GM23338 (cell line): ENCODE measurements around the gene VPS39. TPM values are rescaled to one million over a fixed set of nuclear protein-coding genes. Genes with fewer than 3 reads are reported as not detected.

Experiments
- ATAC-seq: fragments of 200-7000 bp; cut with Tn5 transposase; 3 replicates; pipeline ENCODE4 v1.9.1; 2020
- DNase-seq: peaks from one replicate; pipeline ENCODE4 v3.0.0-alpha.2; 2015; ENCODE audit warnings: low spot score
- H2AFZ ChIP-seq: fragments of 200-600 bp; sonication (generic); 2 replicates; pipeline ENCODE4 v1.8.0; 2016; ENCODE audit warnings: antibody characterized with exemption, mild to moderate bottlenecking, moderate library complexity
- H3F3A ChIP-seq: fragments of 200-600 bp; sonication (generic); replicated peaks from 2 replicates; pipeline ENCODE4 v1.8.0; 2017; ENCODE audit warnings: antibody characterized with exemption, mixed run types, low read depth
- H3K27ac ChIP-seq: fragments of 200-600 bp; sonication (generic); 2 replicates; pipeline ENCODE4 v1.6.1; 2016; ENCODE audit warnings: low read depth
- H3K27me3 ChIP-seq: fragments of 200-600 bp; sonication (generic); 2 replicates; pipeline ENCODE4 v1.8.0; 2016; ENCODE audit warnings: mild to moderate bottlenecking, mixed run types, moderate library complexity; ENCODE audit not compliant: insufficient read depth
- H3K36me3 ChIP-seq: fragments of 200-600 bp; sonication (generic); 2 replicates; pipeline ENCODE4 v1.8.0; 2016; ENCODE audit warnings: mild to moderate bottlenecking; ENCODE audit not compliant: insufficient read depth
- H3K4me1 ChIP-seq: fragments of 200-600 bp; sonication (generic); 2 replicates; pipeline ENCODE4 v1.8.0; 2016; ENCODE audit warnings: mild to moderate bottlenecking, moderate library complexity; ENCODE audit not compliant: insufficient read depth
- H3K4me2 ChIP-seq: fragments of 200-600 bp; sonication (generic); 2 replicates; pipeline ENCODE4 v1.7.1; 2017; ENCODE audit warnings: mixed run types
- H3K4me3 ChIP-seq: fragments of 200-600 bp; sonication (generic); 2 replicates; pipeline ENCODE4 v1.6.1; 2016; ENCODE audit warnings: mixed run types
- H3K79me2 ChIP-seq: fragments of 200-600 bp; sonication (generic); replicated peaks from 2 replicates; pipeline ENCODE4 v1.8.0; 2017; ENCODE audit warnings: mild to moderate bottlenecking; ENCODE audit not compliant: insufficient read depth
- H3K9me2 ChIP-seq: fragments of 200-600 bp; sonication (generic); 2 replicates; pipeline ENCODE4 v1.8.0; 2017; ENCODE audit not compliant: insufficient read depth
- H4K20me1 ChIP-seq: fragments of 200-600 bp; sonication (generic); replicated peaks from 2 replicates; pipeline ENCODE4 v1.8.0; 2017; ENCODE audit warnings: mild to moderate bottlenecking; ENCODE audit not compliant: insufficient read depth
- H3K27ac Mint-ChIP-seq: 2 replicates; pipeline ENCODE4 v1.8.0; 2020; ENCODE audit warnings: inconsistent platforms, mild to moderate bottlenecking, moderate library complexity, mixed read lengths
- H3K27me3 Mint-ChIP-seq: 3 replicates; pipeline ENCODE4 v1.8.0; 2022; ENCODE audit warnings: low read depth, mild to moderate bottlenecking, moderate library complexity, mixed read lengths, inconsistent platforms; ENCODE audit not compliant: insufficient read depth, poor library complexity
- H3K36me3 Mint-ChIP-seq: 3 replicates; pipeline ENCODE4 v1.8.0; 2021; ENCODE audit warnings: low read depth, mild to moderate bottlenecking, inconsistent platforms, moderate library complexity, mixed read lengths
- H3K4me1 Mint-ChIP-seq: 3 replicates; pipeline ENCODE4 v1.8.0; 2020; ENCODE audit warnings: mild to moderate bottlenecking, inconsistent platforms, mixed read lengths
- H3K4me3 Mint-ChIP-seq: 3 replicates; pipeline ENCODE4 v1.8.0; 2021; ENCODE audit warnings: moderate library complexity, mild to moderate bottlenecking, inconsistent platforms, mixed read lengths
- H3K9me3 Mint-ChIP-seq: 3 replicates; pipeline ENCODE4 v1.8.0; 2020; ENCODE audit warnings: moderate library complexity, mild to moderate bottlenecking, inconsistent platforms, mixed read lengths
- CREB1 ChIP-seq: fragments of 250-450 bp; sonication (Bioruptor Pico); IDR thresholded peaks from 2 replicates; pipeline ENCODE4 v1.5.0; 2020; ENCODE audit warnings: low read depth, mild to moderate bottlenecking, moderate library complexity
- EZH2 ChIP-seq: fragments of 200-600 bp; sonication (generic); IDR thresholded peaks from one replicate; pipeline ENCODE4 v1.8.0; 2017; ENCODE audit warnings: antibody characterized with exemption, mild to moderate bottlenecking, low read depth; ENCODE audit not compliant: unreplicated experiment
- EZH2phosphoT487 ChIP-seq: fragments of 200-600 bp; sonication (generic); IDR thresholded peaks from one replicate; pipeline ENCODE4 v1.8.1; 2018; ENCODE audit warnings: antibody characterized with exemption; ENCODE audit not compliant: unreplicated experiment
- NANOG ChIP-seq: IDR thresholded peaks from 2 replicates; pipeline ENCODE4 v1.6.1; 2016; ENCODE audit warnings: antibody characterized with exemption, borderline replicate concordance
- POLR2AphosphoS5 ChIP-seq: IDR thresholded peaks from 2 replicates; pipeline ENCODE4 v1.6.1; 2016; ENCODE audit warnings: antibody characterized with exemption, low read depth
- REST ChIP-seq: IDR thresholded peaks from one replicate; pipeline ENCODE4 v1.6.1; 2018; ENCODE audit warnings: antibody characterized with exemption; ENCODE audit not compliant: unreplicated experiment
- STAT1 ChIP-seq: IDR thresholded peaks from one replicate; pipeline ENCODE4 v1.6.1; 2016; ENCODE audit warnings: antibody characterized with exemption; ENCODE audit not compliant: unreplicated experiment
- ZNF114 ChIP-seq: fragments of 250-450 bp; sonication (Bioruptor Pico); IDR thresholded peaks from 2 replicates; pipeline ENCODE4 v1.5.0; 2020; ENCODE audit warnings: mild to moderate bottlenecking, moderate library complexity
- ZNF331 ChIP-seq: fragments of 250-450 bp; sonication (Bioruptor Pico); IDR thresholded peaks from 2 replicates; pipeline ENCODE4 v1.5.0; 2020; ENCODE audit warnings: low read depth, mild to moderate bottlenecking, moderate library complexity
- polyA plus RNA-seq: library from polyadenylated mRNA; unstranded; fragments of >200 nt; fragmentation: Nextera tagmentation; extraction: Ambion mirVana; gene quantifications from 2 replicates; pipeline ENCODE4 v1.2.1, GENCODE V29; 2016
- total RNA-seq: library from RNA; depleted of rRNA; stranded (reverse); fragments of >200 nt; shearing (Covaris generic); gene quantifications from 2 replicates; pipeline ENCODE4 v1.2.3, GENCODE V29; 2014
- TF ChIP-seq, protein P1 (sequence below), 2 experiments: fragments of 200-600 bp in 1 of 2; sonication (generic) in 1 of 2; conservative IDR thresholded peaks; 2 replicates each; pipeline versions ENCODE4 v1.5.1 to v1.6.1; 2016 to 2017; ENCODE audit warnings: antibody characterized with exemption in 2 of 2, low read depth in 2 of 2, mild to moderate bottlenecking in 2 of 2, moderate library complexity in 1 of 2
- TF ChIP-seq, protein P2 (sequence below): IDR thresholded peaks from 2 replicates; pipeline ENCODE4 v1.6.1; 2016; ENCODE audit warnings: antibody characterized with exemption

VPS39 gene
- total and polyA plus RNA-seq, 2 experiments from 2014 or later: 14.9 to 45.1 TPM

- no peak for TF ChIP-seq REST
- TF ChIP-seq POLR2AphosphoS5: no peak
- no peak for TF ChIP-seq EZH2
- TF ChIP-seq, protein P1, sequence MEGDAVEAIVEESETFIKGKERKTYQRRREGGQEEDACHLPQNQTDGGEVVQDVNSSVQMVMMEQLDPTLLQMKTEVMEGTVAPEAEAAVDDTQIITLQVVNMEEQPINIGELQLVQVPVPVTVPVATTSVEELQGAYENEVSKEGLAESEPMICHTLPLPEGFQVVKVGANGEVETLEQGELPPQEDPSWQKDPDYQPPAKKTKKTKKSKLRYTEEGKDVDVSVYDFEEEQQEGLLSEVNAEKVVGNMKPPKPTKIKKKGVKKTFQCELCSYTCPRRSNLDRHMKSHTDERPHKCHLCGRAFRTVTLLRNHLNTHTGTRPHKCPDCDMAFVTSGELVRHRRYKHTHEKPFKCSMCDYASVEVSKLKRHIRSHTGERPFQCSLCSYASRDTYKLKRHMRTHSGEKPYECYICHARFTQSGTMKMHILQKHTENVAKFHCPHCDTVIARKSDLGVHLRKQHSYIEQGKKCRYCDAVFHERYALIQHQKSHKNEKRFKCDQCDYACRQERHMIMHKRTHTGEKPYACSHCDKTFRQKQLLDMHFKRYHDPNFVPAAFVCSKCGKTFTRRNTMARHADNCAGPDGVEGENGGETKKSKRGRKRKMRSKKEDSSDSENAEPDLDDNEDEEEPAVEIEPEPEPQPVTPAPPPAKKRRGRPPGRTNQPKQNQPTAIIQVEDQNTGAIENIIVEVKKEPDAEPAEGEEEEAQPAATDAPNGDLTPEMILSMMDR (conservative IDR thresholded peaks at IDR 0.05; ENCODE audit: low read depth in 2 of 2): no peak
- TF ChIP-seq EZH2phosphoT487: no peak
- TF ChIP-seq ZNF114: no peak
- TF ChIP-seq, protein P2, sequence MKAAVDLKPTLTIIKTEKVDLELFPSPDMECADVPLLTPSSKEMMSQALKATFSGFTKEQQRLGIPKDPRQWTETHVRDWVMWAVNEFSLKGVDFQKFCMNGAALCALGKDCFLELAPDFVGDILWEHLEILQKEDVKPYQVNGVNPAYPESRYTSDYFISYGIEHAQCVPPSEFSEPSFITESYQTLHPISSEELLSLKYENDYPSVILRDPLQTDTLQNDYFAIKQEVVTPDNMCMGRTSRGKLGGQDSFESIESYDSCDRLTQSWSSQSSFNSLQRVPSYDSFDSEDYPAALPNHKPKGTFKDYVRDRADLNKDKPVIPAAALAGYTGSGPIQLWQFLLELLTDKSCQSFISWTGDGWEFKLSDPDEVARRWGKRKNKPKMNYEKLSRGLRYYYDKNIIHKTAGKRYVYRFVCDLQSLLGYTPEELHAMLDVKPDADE: no peak
- TF ChIP-seq CREB1 (CRISPR knock-in tag): no peak
- TF ChIP-seq STAT1: no peak
- TF ChIP-seq ZNF331 (CRISPR knock-in tag): no peak
Observed at GRCh38 chr15:42151141-42151561, 57.0 kb downstream of the VPS39 start (continued).

GRCh38 chr15:42150219-42150970, 57.7 kb downstream of the VPS39 start:
- no peak overlapping the region for H3K4me3 ChIP-seq
- no peaks in the 10 kb centered on the region for H3K27me3 ChIP-seq
- Mint-ChIP-seq H3K4me1 (no peaks in the 10 kb centered on the region), H3K27me3 (peaks cover 5% of the 10 kb centered on the region), H3K27ac (no peak overlapping the region), H3K4me3 (no peak overlapping the region), H3K9me3 (no peaks in the 10 kb centered on the region), H3K36me3 (no peaks in the 10 kb centered on the region; the same call in 2 of the 3 replicates)
- no peak overlapping the region for H3K27ac ChIP-seq
- no peaks in the 10 kb centered on the region for H3K36me3 ChIP-seq
- H4K20me1 ChIP-seq: no peaks in the 10 kb centered on the region
- TF ChIP-seq NANOG: no peak
- ATAC-seq (no peak), DNase-seq (no peak)
- H3F3A ChIP-seq: no peaks in the 10 kb centered on the region
- H3K4me1 ChIP-seq: no peaks in the 10 kb centered on the region
- H2AFZ ChIP-seq: peak overlapping the region; percentile 59
- H3K9me2 ChIP-seq: no peaks in the 10 kb centered on the region
- no peaks in the 10 kb centered on the region for H3K79me2 ChIP-seq
- H3K4me2 ChIP-seq: no peak overlapping the region
